Panc1 (cell line): Measurements from ENCODE around the gene SART3. TPM values are rescaled to one million over a fixed set of nuclear protein-coding genes. Genes with fewer than 3 reads are reported as not detected.

Experiments
- ATAC-seq: fragments of 200-7000 bp; cut with Tn5 transposase; 2 replicates; pipeline ENCODE4 v1.9.1; 2020; ENCODE audit warnings: mild to moderate bottlenecking, moderate library complexity
- BruUV-seq: library from RNA; stranded (reverse); fragments of 400-500 nt; replicated peaks from 2 replicates; lab custom pipeline; 2021; lab: Mats Ljungman, UMichigan
- CTCF ChIA-PET: fragments of 300-600 bp; sonication (Branson Sonifier 250); formaldehyde crosslinking; loops from one replicate; lab custom pipeline; 2022; ENCODE audit warnings: antibody characterized with exemption; lab: Charles Lee
- POLR2A ChIA-PET: fragments of 300-600 bp; sonication (Branson Sonifier 250); formaldehyde crosslinking; loops from one replicate; lab custom pipeline; 2022; ENCODE audit warnings: antibody characterized with exemption; lab: Charles Lee
- DNase-seq: peaks from one replicate; pipeline ENCODE4 v3.0.0-alpha.2; 2010; ENCODE audit warnings: low read depth, low spot score
- H3K27ac ChIP-seq: 2 replicates; pipeline ENCODE4 v1.5.1; 2011; ENCODE audit warnings: mild to moderate bottlenecking, low read length, inconsistent platforms
- H3K27me3 ChIP-seq: fragments of 200-500 bp; sonication (Bioruptor generic); 2 replicates; pipeline ENCODE4 v1.6.0; 2014; ENCODE audit warnings: low read length, inconsistent platforms; ENCODE audit not compliant: control insufficient read depth, insufficient read depth
- H3K36me3 ChIP-seq: fragments of 200-500 bp; sonication (Bioruptor generic); 2 replicates; pipeline ENCODE4 v1.5.1; 2014; ENCODE audit warnings: inconsistent platforms, mild to moderate bottlenecking, low read length, moderate library complexity; ENCODE audit not compliant: control insufficient read depth, insufficient read depth
- H3K4me1 ChIP-seq: 2 replicates; pipeline ENCODE4 v1.5.1; 2011; ENCODE audit warnings: inconsistent platforms, mild to moderate bottlenecking, low read length, moderate library complexity; ENCODE audit not compliant: control insufficient read depth, insufficient read depth
- H3K4me3 ChIP-seq, 2 experiments: 2 replicates each; pipeline ENCODE4 v1.5.1; 2011 to 2012; ENCODE audit warnings: low read depth in 2 of 2, low read length in 2 of 2, mild to moderate bottlenecking in 2 of 2, inconsistent platforms in 1 of 2, moderate library complexity in 1 of 2
- H3K9me3 ChIP-seq: fragments of 200-500 bp; sonication (Bioruptor generic); 2 replicates; pipeline ENCODE4 v1.5.1; 2014; ENCODE audit warnings: low read depth, mild to moderate bottlenecking, inconsistent platforms, low read length, moderate library complexity; ENCODE audit not compliant: control insufficient read depth, insufficient read depth
- CTCF ChIP-seq: fragments of 450-650 bp; IDR thresholded peaks from 2 replicates; pipeline ENCODE4 v1.5.1; 2017; ENCODE audit warnings: mild to moderate bottlenecking
- POLR2AphosphoS5 ChIP-seq: IDR thresholded peaks from 2 replicates; pipeline ENCODE4 v1.6.1; 2012; ENCODE audit warnings: mild to moderate bottlenecking, low read depth, low read length, moderate library complexity
- REST ChIP-seq, 2 experiments: IDR thresholded peaks; 2 replicates each; pipeline ENCODE4 v1.6.1; 2011 to 2012; ENCODE audit warnings: low read depth in 2 of 2, control low read depth in 1 of 2, low read length in 1 of 2, mild to moderate bottlenecking in 1 of 2, moderate library complexity in 1 of 2; ENCODE audit not compliant: insufficient read depth in 1 of 2
- SIN3A ChIP-seq: IDR thresholded peaks from 2 replicates; pipeline ENCODE4 v1.6.1; 2012; ENCODE audit warnings: low read depth, mild to moderate bottlenecking, low read length, moderate library complexity, borderline replicate concordance; ENCODE audit not compliant: insufficient read depth
- TCF7L2 ChIP-seq: IDR thresholded peaks from 2 replicates; pipeline ENCODE4 v1.6.1; 2011; ENCODE audit warnings: mild to moderate bottlenecking, low read depth, low read length, inconsistent platforms
- in situ Hi-C: cut with HindIII; loops from 2 replicates; pipeline ENCODE4 v1.10.0; 2016; ENCODE audit warnings: low sequenced_read_pairs, low pct_unique_long_range_greater_than_20kb
- intact Hi-C: fragments of 100-400 bp; cut with micrococcal nuclease; formaldehyde crosslinking; loops from one replicate; pipeline ENCODE4 v1.10.0; 2022; ENCODE audit not compliant: unreplicated experiment
- total RNA-seq: library from RNA; stranded (reverse); gene quantifications from one replicate; pipeline ENCODE4 v1.2.1, GENCODE V29; 2021; ENCODE audit not compliant: unreplicated experiment

SART3 gene
- total RNA-seq, 1 experiment from 2014 or later = 55.9 TPM

GRCh38 chr12:108594323-108594903 is 33.4 kb upstream of the SART3 start:
- intact Hi-C loops = no loop called here

More at GRCh38 chr12:108594323-108594903, 33.4 kb upstream of the SART3 start:
- no peak for DNase-seq
- ChIA-PET CTCF (interaction anchor here (0.8 kb wide), 1 partner anchor 17 kb away, joined by 3 read pairs; no protein-coding TSS in a partner anchor), POLR2A (no interaction called here)
- in situ Hi-C loops = no loop called here
- no TSS peak for BruUV-seq
- Histone ChIP-seq H3K27ac (no peak overlapping the region), H3K4me1 (no peaks in the 10 kb centered on the region), H3K9me3 (no peaks in the 10 kb centered on the region), H3K27me3 (no peaks in the 10 kb centered on the region), H3K4me3 (no peak overlapping the region), H3K36me3 (no peaks in the 10 kb centered on the region)
- TF ChIP-seq POLR2AphosphoS5 (no peak), CTCF (no peak), TCF7L2 (no peak), SIN3A (no peak), REST (IDR thresholded peaks at IDR 0.05; ENCODE audit: insufficient read depth in 1 of 2, low read depth in 2 of 2, low read length in 1 of 2) (no peak)
- no peak for ATAC-seq
